SK-N-SH (cell line): ENCODE data around the gene HECW1. TPM values are rescaled to one million over a fixed set of nuclear protein-coding genes. Genes with fewer than 3 reads are reported as not detected.

Source experiments
- CTCF ChIA-PET: fragments of 300-600, 350-600 bp; formaldehyde crosslinking; extraction: SDS; loops from one replicate; lab custom pipeline; 2021; lab: Yijun Ruan, JAX
- POLR2A ChIA-PET: fragments of 350-600 bp; sonication (Branson Sonifier 250); formaldehyde crosslinking; extraction: SDS; loops from one replicate; lab custom pipeline; 2020; ENCODE audit warnings: antibody characterized with exemption, inconsistent platforms; lab: Yijun Ruan, JAX
- DNase-seq: peaks from one replicate; pipeline ENCODE4 v3.0.0; 2012
- H2AFZ ChIP-seq: fragments of 200-600 bp; sonication (generic); 2 replicates; pipeline ENCODE4 v1.8.1; 2016; ENCODE audit warnings: antibody characterized with exemption, mild to moderate bottlenecking, low read depth
- H3F3A ChIP-seq: fragments of 200-600 bp; sonication (generic); replicated peaks from 2 replicates; pipeline ENCODE3; 2016; ENCODE audit warnings: antibody characterized with exemption, mild to moderate bottlenecking; ENCODE audit not compliant: insufficient read depth
- H3K27ac ChIP-seq, 2 experiments: fragments of 200-500 bp in 1 of 2; fragments of 200-600 bp in 1 of 2; sonication (Bioruptor generic) in 1 of 2; sonication (generic), shearing (Covaris generic) in 1 of 2; 2 replicates each; pipeline versions ENCODE4 v1.5.1 to v1.6.1; 2014 to 2016; ENCODE audit warnings: low read depth in 2 of 2, inconsistent platforms in 1 of 2, low read length in 1 of 2, mild to moderate bottlenecking in 1 of 2, mixed read lengths in 1 of 2
- H3K27me3 ChIP-seq: fragments of 200-600 bp; sonication (generic), shearing (Covaris generic); 2 replicates; pipeline ENCODE4 v1.6.1; 2016; ENCODE audit warnings: mixed run types; ENCODE audit not compliant: insufficient read depth
- H3K36me3 ChIP-seq, 2 experiments: fragments of 200-500 bp in 1 of 2; fragments of 200-600 bp in 1 of 2; sonication (Bioruptor generic) in 1 of 2; sonication (generic) in 1 of 2; replicated peaks in 1 of 2; 2 replicates each; pipeline versions ENCODE3 to v1.5.1; 2014 to 2016; ENCODE audit warnings: low read length in 1 of 2, mild to moderate bottlenecking in 1 of 2; ENCODE audit not compliant: insufficient read depth in 2 of 2, control insufficient read depth in 1 of 2
- H3K4me1 ChIP-seq, 2 experiments: fragments of 200-500 bp in 1 of 2; fragments of 200-600 bp in 1 of 2; sonication (Bioruptor generic) in 1 of 2; sonication (generic), shearing (Covaris generic) in 1 of 2; 2 replicates each; pipeline versions ENCODE4 v1.5.1 to v1.6.1; 2014 to 2016; ENCODE audit warnings: low read depth in 1 of 2, low read length in 1 of 2, mixed run types in 1 of 2; ENCODE audit not compliant: insufficient read depth in 2 of 2, control insufficient read depth in 1 of 2
- H3K4me2 ChIP-seq: fragments of 200-600 bp; sonication (generic), shearing (Covaris generic); 2 replicates; pipeline ENCODE4 v1.6.1; 2017; ENCODE audit warnings: mixed run types
- H3K4me3 ChIP-seq, 2 experiments: fragments of 200-500 bp in 1 of 2; fragments of 200-600 bp in 1 of 2; sonication (Bioruptor generic) in 1 of 2; sonication (generic), shearing (Covaris generic) in 1 of 2; 2 replicates each; pipeline versions ENCODE4 v1.5.1 to v1.8.1; 2014 to 2016; ENCODE audit warnings: low read depth in 2 of 2, inconsistent platforms in 1 of 2, low read length in 1 of 2, mild to moderate bottlenecking in 1 of 2, mixed read lengths in 1 of 2, moderate library complexity in 1 of 2
- H3K79me2 ChIP-seq: fragments of 200-600 bp; sonication (generic); 2 replicates; pipeline ENCODE4 v1.8.1; 2017; ENCODE audit warnings: mild to moderate bottlenecking; ENCODE audit not compliant: insufficient read depth
- H3K9ac ChIP-seq: fragments of 200-600 bp; sonication (generic); 2 replicates; pipeline ENCODE4 v1.6.1; 2017; ENCODE audit warnings: mixed run types
- H3K9me2 ChIP-seq: fragments of 200-600 bp; sonication (generic); 2 replicates; pipeline ENCODE4 v1.6.1; 2017; ENCODE audit warnings: mixed run types
- H3K9me3 ChIP-seq: fragments of 200-600 bp; sonication (generic); 2 replicates; pipeline ENCODE4 v1.6.1; 2017; ENCODE audit warnings: mixed run types, mild to moderate bottlenecking, moderate library complexity
- H4K20me1 ChIP-seq: fragments of 200-600 bp; sonication (generic); 2 replicates; pipeline ENCODE4 v1.6.1; 2017; ENCODE audit warnings: mild to moderate bottlenecking, mixed run types; ENCODE audit not compliant: insufficient read depth
- CHD2 ChIP-seq: fragments of 150-350 bp; IDR thresholded peaks from 2 replicates; pipeline ENCODE4 v1.6.1; 2018; ENCODE audit warnings: low read length; ENCODE audit not compliant: partially characterized antibody
- ELF1 ChIP-seq: IDR thresholded peaks from 2 replicates; pipeline ENCODE4 v1.4.0; 2012
- FOSL2 ChIP-seq: IDR thresholded peaks from 2 replicates; pipeline ENCODE4 v1.4.0; 2012; ENCODE audit warnings: low read depth, mild to moderate bottlenecking, moderate library complexity, borderline replicate concordance
- FOXJ3 ChIP-seq: sonication (generic); formaldehyde crosslinking; IDR thresholded peaks from 2 replicates; pipeline ENCODE4 v1.5.1; 2020; ENCODE audit warnings: mild to moderate bottlenecking, missing genetic modification reagents
- FOXM1 ChIP-seq: IDR thresholded peaks from 2 replicates; pipeline ENCODE4 v1.4.0; 2012; ENCODE audit warnings: low read depth, mild to moderate bottlenecking
- GABPA ChIP-seq: IDR thresholded peaks from 2 replicates; pipeline ENCODE4 v1.4.0; 2012; ENCODE audit warnings: low read depth, mild to moderate bottlenecking
- GATA2 ChIP-seq: sonication (generic); formaldehyde crosslinking; IDR thresholded peaks from 2 replicates; pipeline ENCODE4 v1.5.0; 2020; ENCODE audit warnings: mild to moderate bottlenecking, missing genetic modification reagents
- IRF3 ChIP-seq: fragments of 150-350 bp; IDR thresholded peaks from 2 replicates; pipeline ENCODE4 v1.6.1; 2016; ENCODE audit warnings: mild to moderate bottlenecking, low read depth, low read length
- JUND ChIP-seq: IDR thresholded peaks from 2 replicates; pipeline ENCODE4 v1.4.0; 2012
- MAX ChIP-seq: IDR thresholded peaks from 2 replicates; pipeline ENCODE4 v1.4.0; 2012; ENCODE audit warnings: low read depth
- MEF2A ChIP-seq: IDR thresholded peaks from 2 replicates; pipeline ENCODE4 v1.4.0; 2012; ENCODE audit warnings: low read depth, borderline replicate concordance
- MXI1 ChIP-seq: IDR thresholded peaks from 2 replicates; pipeline ENCODE4 v1.6.1; 2012; ENCODE audit warnings: mild to moderate bottlenecking, low read depth, low read length, improper control_type of control experiment
- NRF1 ChIP-seq: IDR thresholded peaks from 2 replicates; pipeline ENCODE4 v1.6.1; 2012; ENCODE audit warnings: low read depth, mild to moderate bottlenecking, low read length
- PBX3 ChIP-seq: IDR thresholded peaks from 2 replicates; pipeline ENCODE4; 2012
- RAD21 ChIP-seq: IDR thresholded peaks from 2 replicates; pipeline ENCODE4 v1.6.1; 2012; ENCODE audit warnings: mild to moderate bottlenecking, low read length
- RFX5 ChIP-seq: IDR thresholded peaks from 2 replicates; pipeline ENCODE4 v1.6.1; 2012; ENCODE audit warnings: mild to moderate bottlenecking, improper control_type of control experiment, low read length
- SIN3A ChIP-seq: IDR thresholded peaks from 2 replicates; pipeline ENCODE4 v1.6.1; 2012; ENCODE audit warnings: low read depth, mild to moderate bottlenecking, low read length, moderate library complexity, borderline replicate concordance
- SMC3 ChIP-seq: IDR thresholded peaks from 2 replicates; pipeline ENCODE4 v1.6.1; 2012; ENCODE audit warnings: low read depth, low read length, improper control_type of control experiment
- USF1 ChIP-seq: IDR thresholded peaks from 2 replicates; pipeline ENCODE4 v1.4.0; 2012; ENCODE audit warnings: low read depth, borderline replicate concordance
- ZBTB33 ChIP-seq: IDR thresholded peaks from 2 replicates; pipeline ENCODE4 v1.4.0; 2012; ENCODE audit warnings: low read depth, borderline replicate concordance
- WGBS: methylation state at CpG from one replicate; pipeline ENCODE4 v1.1.6; 2017; ENCODE audit warnings: low lambda C conversion rate; 5-methylcytosine and 5-hydroxymethylcytosine counted together
- polyA plus RNA-seq, 3 experiments: library from polyadenylated mRNA; depleted of rRNA; stranded (reverse); fragments of >200 nt; gene quantifications; 2 replicates each; pipeline ENCODE4 v1.2.3, GENCODE V29; 2012

The HECW1 gene
- polyA plus RNA-seq, 1 of the 3 experiments (the other 2 are of a cell fraction) = not detected

GRCh38 chr7:43199371-43200160 is 87.1 kb downstream of the HECW1 start:
- DNase-seq = no peak
- no peaks in the 10 kb centered on the region for H3K9me2 ChIP-seq
- H3K4me1 ChIP-seq = peaks cover 0 to 13% of the 10 kb centered on the region in 2 experiments; a peak in 1 of 4 replicates
- H3F3A ChIP-seq = no peaks in the 10 kb centered on the region
- ChIA-PET POLR2A (no interaction called here), CTCF (no interaction called here)
- H3K4me2 ChIP-seq = no peak overlapping the region
- H3K9ac ChIP-seq = no peak overlapping the region
- H3K9me3 ChIP-seq = no peaks in the 10 kb centered on the region
- H2AFZ ChIP-seq = no peak overlapping the region; the same call in 1 of the 2 replicates
- peaks cover 43% of the 10 kb centered on the region for H3K27me3 ChIP-seq
- TF ChIP-seq MAX = no peak
- no peak for TF ChIP-seq PBX3
- no peak for TF ChIP-seq SMC3
- TF ChIP-seq MEF2A = no peak
- TF ChIP-seq MXI1 = no peak
- TF ChIP-seq ZBTB33 = no peak
- no peaks in the 10 kb centered on the region for H4K20me1 ChIP-seq
- H3K4me3 ChIP-seq = no peak overlapping the region
- H3K79me2 ChIP-seq = no peaks in the 10 kb centered on the region
- 8% methylated on average over 8 of the region's 8 CpGs for WGBS
- H3K36me3 ChIP-seq = no peaks in the 10 kb centered on the region
- no peak overlapping the region for H3K27ac ChIP-seq

GRCh38 chr7:43201912-43202311 is 89.5 kb downstream of the HECW1 start:
- no peaks in the 10 kb centered on the region for H3K9me2 ChIP-seq
- no peaks in the 10 kb centered on the region for H3F3A ChIP-seq
- 13% methylated on average over 2 of the region's 2 CpGs for WGBS
- H3K9ac ChIP-seq = no peak overlapping the region
- CTCF ChIA-PET = interaction anchor here (1.5 kb wide), 1 partner anchor 10 kb away, joined by 4 read pairs; no protein-coding TSS in a partner anchor
- H2AFZ ChIP-seq = no peak overlapping the region
- H4K20me1 ChIP-seq = no peaks in the 10 kb centered on the region
- DNase-seq = no peak
- peaks cover 23% of the 10 kb centered on the region for H3K27me3 ChIP-seq
- H3K9me3 ChIP-seq = no peaks in the 10 kb centered on the region
- POLR2A ChIA-PET = no interaction called here
- H3K27ac ChIP-seq = no peak overlapping the region
- H3K36me3 ChIP-seq = no peaks in the 10 kb centered on the region
- TF ChIP-seq SMC3 (no peak), FOSL2 (no peak), MEF2A (no peak), PBX3 (no peak), JUND (no peak), RAD21 (no peak), IRF3 (no peak), FOXM1 (no peak), NRF1 (no peak), MXI1 (no peak), USF1 (no peak), ELF1 (no peak), FOXJ3 (CRISPR knock-in tag) (no peak), GATA2 (CRISPR knock-in tag) (no peak), GABPA (no peak), SIN3A (no peak), RFX5 (no peak), CHD2 (no peak), MAX (no peak)
- H3K4me3 ChIP-seq = no peak overlapping the region
- H3K4me2 ChIP-seq = no peak overlapping the region
- no peaks in the 10 kb centered on the region for H3K79me2 ChIP-seq
- peaks cover 0 to 13% of the 10 kb centered on the region in 2 experiments; a peak in 1 of 4 replicates for H3K4me1 ChIP-seq
